H1 (cell line): ENCODE measurements around the gene NDUFA8. TPM values are rescaled to one million over a fixed set of nuclear protein-coding genes. Genes with fewer than 3 reads are reported as not detected.

Experiments used
- CTCF ChIA-PET: fragments of 300-600 bp; sonication (Branson Sonifier 250); formaldehyde crosslinking; loops from one replicate; lab custom pipeline; 2021; ENCODE audit not compliant: partially characterized antibody; lab: Charles Lee
- POLR2A ChIA-PET: fragments of 300-600 bp; sonication (Branson Sonifier 250); formaldehyde crosslinking; loops from one replicate; lab custom pipeline; 2021; ENCODE audit warnings: inconsistent platforms; ENCODE audit not compliant: partially characterized antibody; lab: Charles Lee
- DNase-seq, 2 experiments: peaks; one replicate each; pipeline versions ENCODE4 v3.0.0 to v3.0.0-alpha.2; 2010 to 2022; ENCODE audit warnings: low spot score in 2 of 2, low read depth in 1 of 2, mixed read lengths in 1 of 2
- FAIRE-seq: peaks from 2 replicates; lab custom pipeline; 2011; peaks lifted over from hg19 to GRCh38; lab: Jason Lieb, UNC
- H2AFZ ChIP-seq: 2 replicates; pipeline ENCODE4 v1.8.1; 2012; ENCODE audit warnings: low read length, inconsistent platforms
- H2AK5ac ChIP-seq: 2 replicates; pipeline ENCODE4 v1.6.1; 2013; ENCODE audit warnings: low read depth, low read length
- H2BK120ac ChIP-seq: replicated peaks from 2 replicates; pipeline ENCODE3; 2013; ENCODE audit warnings: low read depth, low read length, inconsistent platforms
- H2BK12ac ChIP-seq: 2 replicates; pipeline ENCODE4 v1.6.1; 2013; ENCODE audit warnings: low read depth, low read length
- H2BK15ac ChIP-seq: 2 replicates; pipeline ENCODE4 v1.6.1; 2013; ENCODE audit warnings: low read length
- H2BK20ac ChIP-seq: 2 replicates; pipeline ENCODE4 v1.6.1; 2013; ENCODE audit warnings: low read length
- H2BK5ac ChIP-seq: 2 replicates; pipeline ENCODE4 v1.6.1; 2013; ENCODE audit warnings: low read depth, low read length
- H3K14ac ChIP-seq: 2 replicates; pipeline ENCODE4 v1.6.1; 2013; ENCODE audit warnings: inconsistent platforms; ENCODE audit not compliant: insufficient read length
- H3K18ac ChIP-seq: 2 replicates; pipeline ENCODE4 v1.6.1; 2013; ENCODE audit warnings: low read length; ENCODE audit errors: extremely low read depth
- H3K23ac ChIP-seq: 2 replicates; pipeline ENCODE4 v1.6.1; 2013; ENCODE audit warnings: inconsistent platforms; ENCODE audit not compliant: insufficient read length
- H3K23me2 ChIP-seq: 2 replicates; pipeline ENCODE4 v1.6.1; 2013; ENCODE audit warnings: low read depth, low read length
- H3K27ac ChIP-seq: 2 replicates; pipeline ENCODE4 v1.6.1; 2011; ENCODE audit warnings: low read depth, low read length, inconsistent platforms
- H3K27me3 ChIP-seq, 4 experiments: replicated peaks in 1 of 4; 1 replicate in 1 of 4; 2 replicates in 3 of 4; pipeline versions ENCODE4 v1.6.1 to v1.8.1; 2011 to 2013; ENCODE audit warnings: low read length in 3 of 4, mild to moderate bottlenecking in 3 of 4, inconsistent platforms in 2 of 4, mixed read lengths in 2 of 4, moderate library complexity in 1 of 4; ENCODE audit not compliant: control insufficient read depth in 3 of 4, insufficient read depth in 3 of 4; ENCODE audit errors: extremely low read depth in 1 of 4
- H3K36me3 ChIP-seq, 4 experiments: 2 replicates each; pipeline versions ENCODE4 v1.6.1 to v1.8.1; 2011 to 2013; ENCODE audit warnings: mild to moderate bottlenecking in 4 of 4, low read length in 3 of 4, moderate library complexity in 2 of 4, control low read depth in 1 of 4, inconsistent platforms in 1 of 4; ENCODE audit not compliant: insufficient read depth in 4 of 4, control insufficient read depth in 2 of 4
- H3K4ac ChIP-seq: replicated peaks from 2 replicates; pipeline ENCODE3; 2013; ENCODE audit warnings: low read length, low read depth, mixed read lengths, inconsistent platforms; ENCODE audit not compliant: insufficient read length
- H3K4me1 ChIP-seq, 4 experiments: replicated peaks in 1 of 4; 1 replicate in 1 of 4; 2 replicates in 3 of 4; pipeline versions ENCODE4 v1.6.1 to v1.8.1; 2011 to 2013; ENCODE audit warnings: low read length in 3 of 4, inconsistent platforms in 2 of 4, mixed read lengths in 1 of 4; ENCODE audit not compliant: insufficient read depth in 4 of 4, control insufficient read depth in 3 of 4
- H3K4me2 ChIP-seq, 2 experiments: 2 replicates each; pipeline versions ENCODE4 v1.6.1 to v1.8.1; 2011 to 2013; ENCODE audit warnings: low read depth in 2 of 2, low read length in 2 of 2, control low read depth in 1 of 2, inconsistent platforms in 1 of 2, mild to moderate bottlenecking in 1 of 2; ENCODE audit not compliant: insufficient read depth in 1 of 2
- H3K4me3 ChIP-seq, 4 experiments: fragments of 200-600, 300-600 bp in 1 of 4; sonication (generic), shearing (Covaris generic), sonication (Bioruptor Twin) in 1 of 4; 2 replicates each; pipeline versions ENCODE4 v1.5.1 to v1.8.1; 2011 to 2016; ENCODE audit warnings: low read length in 4 of 4, low read depth in 3 of 4, control low read depth in 2 of 4, inconsistent platforms in 2 of 4, mild to moderate bottlenecking in 2 of 4, mixed read lengths in 1 of 4, moderate library complexity in 1 of 4; ENCODE audit not compliant: insufficient read depth in 2 of 4; ENCODE audit errors: extremely low read depth in 1 of 4
- H3K56ac ChIP-seq: replicated peaks from 2 replicates; pipeline ENCODE3; 2013; ENCODE audit warnings: low read depth, mild to moderate bottlenecking, mixed read lengths, low read length, inconsistent platforms; ENCODE audit not compliant: insufficient read length
- H3K79me1 ChIP-seq: 2 replicates; pipeline ENCODE4 v1.6.1; 2013; ENCODE audit warnings: low read depth, low read length, control low read depth
- H3K79me2 ChIP-seq, 2 experiments: 2 replicates each; pipeline versions ENCODE4 v1.6.1 to v1.8.1; 2012 to 2013; ENCODE audit warnings: low read length in 2 of 2, mild to moderate bottlenecking in 2 of 2, inconsistent platforms in 1 of 2; ENCODE audit not compliant: insufficient read depth in 2 of 2, control insufficient read depth in 1 of 2
- H3K9ac ChIP-seq, 4 experiments: replicated peaks in 1 of 4; 1 replicate in 1 of 4; 2 replicates in 3 of 4; pipeline versions ENCODE4 v1.6.1 to v1.8.1; 2011 to 2013; ENCODE audit warnings: low read depth in 3 of 4, low read length in 3 of 4, control low read depth in 2 of 4, mild to moderate bottlenecking in 2 of 4, moderate library complexity in 2 of 4, inconsistent platforms in 1 of 4; ENCODE audit errors: extremely low read depth in 1 of 4
- H3K9me3 ChIP-seq, 2 experiments: 2 replicates each; pipeline versions ENCODE4 v1.6.1 to v1.8.1; 2012 to 2013; ENCODE audit warnings: mild to moderate bottlenecking in 2 of 2, moderate library complexity in 2 of 2, control low read depth in 1 of 2, inconsistent platforms in 1 of 2, low read depth in 1 of 2, low read length in 1 of 2, mixed read lengths in 1 of 2; ENCODE audit not compliant: insufficient read depth in 2 of 2
- H4K20me1 ChIP-seq, 2 experiments: replicated peaks in 1 of 2; 2 replicates each; pipeline versions ENCODE3 to v1.8.1; 2011 to 2013; ENCODE audit warnings: inconsistent platforms in 2 of 2, low read length in 2 of 2, mild to moderate bottlenecking in 1 of 2; ENCODE audit not compliant: insufficient read depth in 2 of 2, control insufficient read depth in 1 of 2
- H4K5ac ChIP-seq: 2 replicates; pipeline ENCODE4 v1.6.1; 2013; ENCODE audit warnings: low read length, low read depth, mixed read lengths, inconsistent platforms; ENCODE audit not compliant: insufficient read length
- H4K8ac ChIP-seq: 2 replicates; pipeline ENCODE4 v1.8.0; 2013; ENCODE audit warnings: mild to moderate bottlenecking, moderate library complexity, low read length, inconsistent platforms; ENCODE audit not compliant: insufficient read depth; ENCODE audit errors: extremely low read depth
- H4K91ac ChIP-seq: replicated peaks from 2 replicates; pipeline ENCODE3; 2013; ENCODE audit warnings: low read length, mixed read lengths, inconsistent platforms; ENCODE audit not compliant: insufficient read length
- ASH2L ChIP-seq: fragments of 200-600, 300-600 bp; sonication (generic); IDR thresholded peaks from one replicate; pipeline ENCODE4 v1.7.1; 2017; ENCODE audit warnings: low read length
- EGR1 ChIP-seq: IDR thresholded peaks from 2 replicates; pipeline ENCODE4 v1.6.1; 2011; ENCODE audit warnings: low read depth, low read length, borderline replicate concordance
- EZH2 ChIP-seq: fragments of 200-600 bp; sonication (generic); IDR thresholded peaks from 2 replicates; pipeline ENCODE4 v1.7.1; 2012; ENCODE audit warnings: low read depth, mild to moderate bottlenecking, moderate library complexity, low read length, inconsistent platforms; ENCODE audit not compliant: severe bottlenecking
- FOSL1 ChIP-seq: IDR thresholded peaks from 2 replicates; pipeline ENCODE4 v1.6.1; 2011; ENCODE audit warnings: mild to moderate bottlenecking, low read depth, low read length, moderate library complexity; ENCODE audit not compliant: insufficient read depth
- KDM1A ChIP-seq: fragments of 200-600, 300-600 bp; sonication (generic); IDR thresholded peaks from 2 replicates; pipeline ENCODE4 v1.7.1; 2016; ENCODE audit warnings: mild to moderate bottlenecking, low read length, borderline replicate concordance
- KDM5A ChIP-seq: fragments of 200-600 bp; IDR thresholded peaks from 2 replicates; pipeline ENCODE4 v1.7.1; 2012; ENCODE audit warnings: mild to moderate bottlenecking, low read length, inconsistent platforms, mixed read lengths
- RAD21 ChIP-seq, 2 experiments: IDR thresholded peaks in 1 of 2; conservative IDR thresholded peaks in 1 of 2; 2 replicates each; pipeline ENCODE4 v1.6.1; 2011; ENCODE audit warnings: low read depth in 2 of 2, low read length in 2 of 2, improper control_type of control experiment in 1 of 2, inconsistent platforms in 1 of 2, mild to moderate bottlenecking in 1 of 2, moderate library complexity in 1 of 2
- SIN3A ChIP-seq, 2 experiments: IDR thresholded peaks in 1 of 2; conservative IDR thresholded peaks in 1 of 2; 2 replicates each; pipeline ENCODE4 v1.6.1; 2011 to 2012; ENCODE audit warnings: low read length in 2 of 2, improper control_type of control experiment in 1 of 2, low read depth in 1 of 2, mild to moderate bottlenecking in 1 of 2
- SP1 ChIP-seq: IDR thresholded peaks from 2 replicates; pipeline ENCODE4 v1.6.1; 2011; ENCODE audit warnings: low read depth, low read length
- WGBS, 2 experiments: shearing (Covaris generic) in 1 of 2; methylation state at CpG; one replicate each; pipeline versions ENCODE4 v1.1.6 to v1.1.7; 2013 to 2015; ENCODE audit warnings: low lambda C conversion rate in 2 of 2, mixed read lengths in 2 of 2, inconsistent platforms in 1 of 2, low coverage in 1 of 2, missing lambda C conversion rate in 1 of 2; ENCODE audit not compliant: insufficient replicate concordance in 2 of 2, insufficient coverage in 1 of 2, insufficient read length in 1 of 2; ENCODE audit errors: extremely low coverage in 1 of 2, missing lambda C conversion rate in 1 of 2; 5-methylcytosine and 5-hydroxymethylcytosine counted together
- polyA plus RNA-seq, 7 experiments: library from polyadenylated mRNA; depleted of rRNA in 3 of 7; stranded (reverse) in 5 of 7; unstranded in 2 of 7; fragments of >200 nt in 5 of 7; fragments of 200-250 nt in 2 of 7; gene quantifications; 1 replicate in 5 of 7; 2 replicates in 1 of 7; 4 replicates in 1 of 7; pipeline versions ENCODE4 v1.2.1 to v1.2.3, GENCODE V29; 2011 to 2013; ENCODE audit warnings: missing spikeins in 2 of 7, mixed read lengths in 2 of 7
- total RNA-seq: library from RNA; stranded (reverse); fragmentation: NEBNext Ultra II Directional; extraction: Animal tissue kit (Norgen Biotek cat#: 25700); gene quantifications from 2 replicates; pipeline ENCODE4 v1.2.1, GENCODE V29; 2021

NDUFA8 gene
- total and polyA plus RNA-seq, 2 of the 8 experiments (the other 6 are each of a cell fraction or from before 2014, with no cell fraction given) = 61.0 to 73.8 TPM

GRCh38 chr9:122126331-122127261 lies 33.0 kb downstream of the NDUFA8 start:
- H2AK5ac ChIP-seq = no peak overlapping the region
- no peak overlapping the region for H4K5ac ChIP-seq
- peak overlapping the region; percentile 97; the same call in 1 of the 2 replicates for H2BK15ac ChIP-seq
- peak overlapping the region; percentile 7 for H4K91ac ChIP-seq
- DNase-seq (peak in 1 of 2 experiments; percentile 74), FAIRE-seq (no peak)
- no peak overlapping the region for H3K23ac ChIP-seq
- WGBS, 2 experiments = 11% methylated on average over 48 of the region's 64 CpGs; no CpG with 5 or more reads in 1 of the 2 experiments
- no peaks in the 10 kb centered on the region for H3K79me1 ChIP-seq
- peak overlapping the region; percentile 38; the same call in 1 of the 2 replicates for H4K8ac ChIP-seq
- peak overlapping the region; percentile 82 for H3K18ac ChIP-seq
- H3K27ac ChIP-seq = no peak overlapping the region
- H3K9ac ChIP-seq = peak overlapping the region in 1 of 4 experiments; percentile 13; a peak in 2 of 7 replicates
- H3K4me1 ChIP-seq = peaks cover under 1 to 18% (median 10%) of the 10 kb centered on the region in 4 experiments
- no peaks in the 10 kb centered on the region for H3K79me2 ChIP-seq
- CTCF ChIA-PET = interaction anchor here (0.6 to 15.6 kb wide), 41 partner anchors 9 to 1751 kb away, joined by 3 to 544 read pairs (median 6); partner anchors contain the start of genes LHX6, MORN5, MRRF and NDUFA8
- POLR2A ChIA-PET = interaction anchor here (0.6 to 1.5 kb wide), 4 partner anchors 95 to 243 kb away, joined by 3 to 6 read pairs (median 3); no protein-coding TSS in a partner anchor
- H3K4me2 ChIP-seq = peak overlapping the region; percentile 71 to 88
- H3K23me2 ChIP-seq = peaks cover 8% of the 10 kb centered on the region; the same call in 1 of the 2 replicates
- H4K20me1 ChIP-seq = peaks cover 0 to 1% of the 10 kb centered on the region in 2 experiments
- H2AFZ ChIP-seq = peak overlapping the region; percentile 79
- H2BK12ac ChIP-seq = peak overlapping the region; percentile 91; the same call in 1 of the 2 replicates
- H3K9me3 ChIP-seq = no peaks in the 10 kb centered on the region
- no peak overlapping the region for H2BK120ac ChIP-seq
- H3K56ac ChIP-seq = no peak overlapping the region
- no peak overlapping the region for H3K14ac ChIP-seq
- H2BK20ac ChIP-seq = no peak overlapping the region
- H3K4ac ChIP-seq = no peak overlapping the region
- peak overlapping the region; percentile 47 to 67 (median 56) for H3K4me3 ChIP-seq
- H3K36me3 ChIP-seq = no peaks in the 10 kb centered on the region
- peaks cover 9 to 26% (median 24%) of the 10 kb centered on the region in 4 experiments for H3K27me3 ChIP-seq
- peak overlapping the region; percentile 66; the same call in 1 of the 2 replicates for H2BK5ac ChIP-seq
- TF ChIP-seq SP1 = peak; percentile 51; the same call in 1 of the 2 replicates
- peak; percentile 20; the same call in 1 of the 2 replicates for TF ChIP-seq EGR1
- TF ChIP-seq EZH2 = peak; percentile 31
- TF ChIP-seq RAD21 (IDR thresholded peaks at IDR 0.05 in 1 of 2, conservative IDR thresholded peaks at IDR 0.05 in 1 of 2; ENCODE audit: low read depth in 2 of 2, low read length in 2 of 2) = 0 out of 4 replicates have a peak, but pooled peaks of 1 of the 2 experiments have one; percentile 1
- TF ChIP-seq FOSL1 = no peak
- peak; percentile 63 for TF ChIP-seq ASH2L
- TF ChIP-seq SIN3A (conservative IDR thresholded peaks at IDR 0.05 in 1 of 2, IDR thresholded peaks at IDR 0.05 in 1 of 2; ENCODE audit: low read depth in 1 of 2, low read length in 2 of 2) = peak in 1 of 2 experiments; percentile 74; a peak in 1 of 4 replicates
- TF ChIP-seq KDM5A = no peak
- peak; percentile 57; the same call in 1 of the 2 replicates for TF ChIP-seq KDM1A
